A172 (cell line): Measurements from ENCODE around the gene KRTAP5-4. TPM values are rescaled to one million over a fixed set of nuclear protein-coding genes. Genes with fewer than 3 reads are reported as not detected.
"Not testable (repeated sequence)": the region's sequence is repeated elsewhere in the genome, so short reads cannot be mapped to it uniquely, and the experiment has no call there.

Source experiments
- DNase-seq: peaks from one replicate; pipeline ENCODE4 v3.0.0-alpha.2; 2015; ENCODE audit warnings: low spot score
- total RNA-seq: library from RNA; depleted of rRNA; stranded (reverse); fragments of >200 nt; shearing (Covaris generic); gene quantifications from 2 replicates; pipeline ENCODE4 v1.2.3, GENCODE V29; 2014

The KRTAP5-4 gene
- total RNA-seq, 1 experiment from 2014 or later, result not detected

DNA sequence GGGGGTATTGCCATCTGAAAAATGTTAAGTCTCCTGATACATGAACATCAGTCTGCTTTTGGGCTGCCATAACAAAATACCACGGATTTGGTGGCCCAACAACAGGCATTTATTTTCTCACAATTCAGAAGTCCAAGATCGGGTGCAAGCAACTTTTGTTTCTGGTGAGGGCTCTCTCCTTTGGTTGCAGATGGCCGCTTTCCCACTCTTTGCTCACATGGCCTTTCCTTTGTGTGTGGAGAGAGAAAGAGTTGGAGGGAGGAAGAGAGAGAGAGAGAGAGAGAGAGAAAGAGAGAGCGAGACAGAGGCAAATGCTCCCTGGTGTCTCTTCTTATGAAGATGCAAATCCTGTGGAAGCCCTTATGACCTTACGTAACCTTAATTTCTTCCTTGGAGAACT, 21.3 kb downstream of the KRTAP5-4 start:
- DNase-seq, result no peak

DNA sequence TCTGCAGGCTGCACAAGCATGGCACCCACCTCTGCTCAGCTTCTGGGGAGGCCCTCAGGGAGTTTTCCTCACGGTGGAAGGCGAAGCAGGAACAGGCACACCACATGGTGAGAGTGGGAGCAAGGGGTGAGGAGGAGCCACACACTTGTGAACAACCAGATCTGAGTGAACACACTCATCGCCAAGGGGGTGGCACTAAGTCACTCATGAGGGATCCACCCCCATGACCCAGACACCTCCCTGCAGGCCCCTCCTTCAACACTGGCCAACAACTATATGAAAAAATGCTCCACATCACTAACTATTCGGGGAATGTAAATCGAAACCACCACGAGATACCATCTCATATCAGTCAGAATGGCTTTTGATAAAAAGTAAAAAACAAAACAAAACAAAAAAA, 23.1 kb downstream of the KRTAP5-4 start:
- DNase-seq, result peak; percentile 33

DNA sequence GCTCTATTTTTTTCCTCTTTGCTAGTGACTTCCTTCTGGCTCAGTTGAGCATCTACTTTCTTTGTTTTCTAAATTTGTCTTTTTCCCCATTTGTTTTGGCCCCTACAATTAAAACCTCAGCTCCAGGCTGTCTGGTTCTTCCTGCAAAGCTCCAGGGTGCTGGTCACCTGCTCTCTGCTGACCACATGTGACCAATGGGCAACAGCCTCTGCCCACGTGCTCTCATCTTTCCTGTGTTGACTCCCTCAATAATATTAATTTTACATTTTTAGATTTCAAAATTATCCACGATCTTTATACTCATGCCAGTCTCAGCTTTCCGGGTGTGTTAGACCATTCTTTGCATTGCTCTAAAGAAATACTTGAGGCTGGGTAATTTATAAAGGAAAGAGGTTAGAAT, 23.5 kb downstream of the KRTAP5-4 start:
- DNase-seq, result not testable (repeated sequence)

DNA sequence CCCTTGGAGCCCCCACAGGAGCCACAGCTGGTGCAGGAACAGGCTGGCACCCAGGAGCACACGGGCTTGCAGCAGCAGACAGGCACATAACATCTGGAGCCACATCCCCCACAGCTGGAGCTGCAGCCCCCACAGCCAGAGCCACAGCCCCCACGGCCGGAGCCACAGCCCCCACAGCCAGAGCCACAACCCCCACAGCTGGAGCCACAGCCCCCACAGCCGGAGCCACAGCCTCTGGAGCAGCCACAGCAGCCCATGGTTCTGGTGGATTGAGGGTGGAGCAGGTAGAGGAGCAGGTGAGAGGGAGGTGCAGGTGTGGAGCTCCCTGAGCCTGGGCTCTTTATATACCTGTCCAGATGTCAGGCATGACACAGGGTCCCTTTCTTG, 24.0 kb downstream of the KRTAP5-4 start, which contains the start of gene KRTAP5-2:
Gene KRTAP5-2, minus strand, starts transcription at position 301 of the 387 bp plus-strand sequence. Its CDS starts 44 bp downstream, at position 257.
- no peak for DNase-seq

DNA sequence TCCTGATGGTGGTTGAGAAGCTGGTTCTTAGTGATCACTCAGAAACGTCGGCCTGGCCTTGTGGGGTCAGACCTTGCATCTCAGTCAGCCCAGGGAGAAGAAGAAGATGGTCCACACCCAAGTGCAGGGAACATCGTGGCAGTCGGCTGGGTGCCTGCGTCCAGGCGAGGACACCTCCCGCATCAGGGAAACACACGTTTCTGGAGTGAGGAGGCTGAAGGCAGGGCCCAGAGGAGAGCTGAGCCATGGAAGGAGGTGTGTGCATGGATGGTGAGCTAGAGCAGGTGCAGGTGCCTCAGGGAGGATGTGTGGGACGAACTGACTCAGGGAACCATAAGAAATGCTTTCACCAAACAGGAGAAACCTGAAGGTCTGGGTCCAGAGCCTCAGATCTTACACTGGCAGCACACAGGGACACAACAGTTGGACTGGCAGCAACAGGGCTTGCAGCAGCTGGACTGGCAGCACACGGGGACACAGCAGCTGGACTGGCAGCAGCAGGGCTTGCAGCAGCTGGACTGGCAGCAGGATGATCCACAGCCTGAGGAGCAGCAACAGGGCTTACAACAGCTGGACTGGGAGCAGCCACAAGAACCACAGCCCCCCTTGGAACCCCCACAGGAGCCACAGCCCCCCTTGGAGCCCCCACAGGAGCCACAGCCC, 24.5 kb downstream of the KRTAP5-4 start:
- no peak for DNase-seq

DNA sequence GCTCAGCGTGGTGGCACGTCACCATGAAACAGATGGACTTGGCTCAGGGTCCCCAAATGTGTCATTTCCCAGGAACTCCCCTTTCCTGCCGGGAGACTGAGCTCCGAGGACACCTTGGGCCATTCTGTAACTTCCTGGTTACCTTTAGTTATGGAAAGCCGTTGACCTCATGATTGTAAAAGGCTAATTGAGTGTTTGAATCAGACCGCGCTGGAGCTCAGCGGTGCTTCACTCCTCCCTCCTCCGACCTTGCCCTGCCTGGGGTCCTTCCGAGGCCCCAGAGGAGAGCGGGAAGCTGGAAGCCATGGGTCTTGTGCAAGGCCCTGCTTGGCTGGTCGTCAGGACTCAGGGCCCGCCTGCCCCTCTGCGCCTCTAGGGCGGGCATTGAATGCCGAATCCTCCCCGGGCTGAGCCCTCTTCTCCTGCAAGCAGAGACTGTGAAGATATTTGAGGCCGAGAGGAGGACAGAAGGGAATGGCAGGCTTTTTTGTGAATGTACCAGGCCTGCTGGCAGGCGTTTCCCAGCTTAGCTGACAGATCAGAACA, 25.3 kb downstream of the KRTAP5-4 start:
- DNase-seq, result not testable (repeated sequence)

DNA sequence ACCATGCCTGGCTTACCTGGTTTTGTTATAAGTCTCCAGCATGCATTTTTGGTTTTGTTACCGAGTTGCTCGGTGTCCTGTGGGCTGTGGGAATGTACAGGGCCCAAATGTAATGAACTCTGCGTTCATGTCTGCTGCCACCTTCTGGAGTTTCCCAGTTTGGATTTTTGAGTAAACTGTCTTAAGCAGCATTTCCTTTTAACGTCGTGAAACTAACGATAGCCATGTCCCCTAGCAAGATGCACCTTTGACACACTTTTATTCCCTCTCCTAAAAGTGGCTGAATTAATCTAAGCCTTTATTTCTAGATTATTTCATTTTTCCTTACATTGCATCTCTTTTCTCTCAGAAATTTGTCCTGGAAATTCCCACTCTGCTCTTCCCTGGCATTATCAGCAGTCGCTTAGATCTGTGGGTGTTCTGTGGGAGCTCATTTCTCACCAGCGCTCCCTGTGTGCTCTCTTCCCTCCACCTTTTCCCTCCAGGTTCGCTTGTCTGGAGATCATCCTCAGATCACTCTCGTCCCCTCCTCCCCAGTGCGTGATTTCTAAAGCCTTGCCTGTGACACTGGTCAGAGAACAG, 25.9 kb downstream of the KRTAP5-4 start:
- DNase-seq, result not testable (repeated sequence)

DNA sequence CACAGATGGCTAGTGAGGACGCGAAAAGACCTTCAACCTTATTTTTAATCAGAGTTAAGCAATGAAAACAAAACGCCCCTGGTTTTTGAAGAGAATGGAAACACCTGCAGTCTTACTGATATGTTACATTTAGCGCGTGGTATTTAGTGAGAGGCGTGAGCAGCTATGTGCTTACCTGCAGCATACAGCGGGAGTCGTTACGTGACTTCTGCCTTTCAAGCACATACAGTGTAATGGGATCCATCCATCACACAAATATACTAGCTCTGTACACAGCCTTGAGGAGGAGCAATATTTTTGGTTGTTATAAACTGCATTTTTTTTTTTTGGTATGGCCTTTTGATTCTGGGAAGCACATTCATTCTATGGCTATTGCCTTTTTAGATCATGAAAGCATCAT, 29.3 kb downstream of the KRTAP5-4 start:
- no peak for DNase-seq

DNA sequence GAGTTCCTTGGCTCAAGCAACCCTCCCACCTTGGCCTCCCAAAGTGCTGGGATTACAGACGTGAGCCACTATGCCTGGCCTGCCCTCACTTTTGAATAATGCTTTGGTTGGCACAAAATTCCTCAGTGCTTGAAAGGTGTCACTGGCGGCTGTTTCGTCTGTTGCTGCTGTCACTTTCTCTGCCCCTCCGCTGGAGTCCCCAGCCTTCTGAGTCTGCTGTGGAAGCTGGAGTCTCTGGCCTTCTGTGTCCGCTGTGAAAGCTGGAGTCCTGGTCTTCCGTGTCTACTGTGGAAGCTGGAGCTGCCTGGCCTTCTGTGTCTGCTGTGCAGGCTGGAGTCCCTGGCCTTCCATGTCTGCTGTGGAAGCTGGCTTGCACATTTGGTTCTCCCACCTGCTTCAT, 31.9 kb downstream of the KRTAP5-4 start:
- DNase-seq, result no peak

DNA sequence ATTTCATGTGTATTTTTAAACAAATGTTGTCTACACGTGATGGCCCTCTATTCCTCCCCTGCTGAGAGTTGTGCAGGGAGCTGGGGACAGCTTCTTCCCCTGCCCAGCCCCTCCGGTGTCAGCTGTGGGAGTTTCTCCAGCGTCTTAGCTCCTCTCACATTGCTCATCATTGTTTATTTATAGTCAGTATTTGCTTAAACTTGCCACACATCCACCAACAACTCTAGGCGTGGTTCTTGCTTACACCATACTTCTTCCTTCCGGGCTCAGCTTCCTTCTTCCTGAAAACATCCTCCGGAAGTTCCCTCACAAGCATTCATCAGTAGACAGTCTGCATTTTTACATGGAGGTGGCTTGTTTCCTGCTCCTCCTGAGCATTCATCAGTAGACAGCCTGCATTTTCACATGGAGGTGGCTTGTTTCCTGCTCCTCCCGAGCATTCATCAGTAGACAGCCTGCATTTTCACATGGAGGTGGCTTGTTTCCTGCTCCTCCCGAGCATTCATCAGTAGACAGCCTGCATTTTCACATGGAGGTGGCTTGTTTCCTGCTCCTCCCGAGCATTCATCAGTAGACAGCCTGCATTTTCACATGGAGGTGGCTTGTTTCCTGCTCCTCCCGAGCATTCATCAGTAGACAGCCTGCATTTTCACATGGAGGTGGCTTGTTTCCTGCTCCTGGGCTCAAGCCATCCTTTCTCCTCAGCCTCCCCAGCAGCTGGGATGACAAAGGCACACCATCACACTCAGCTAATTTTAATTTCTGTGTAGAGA, 32.6 kb downstream of the KRTAP5-4 start:
- peak; percentile 68 for DNase-seq

DNA sequence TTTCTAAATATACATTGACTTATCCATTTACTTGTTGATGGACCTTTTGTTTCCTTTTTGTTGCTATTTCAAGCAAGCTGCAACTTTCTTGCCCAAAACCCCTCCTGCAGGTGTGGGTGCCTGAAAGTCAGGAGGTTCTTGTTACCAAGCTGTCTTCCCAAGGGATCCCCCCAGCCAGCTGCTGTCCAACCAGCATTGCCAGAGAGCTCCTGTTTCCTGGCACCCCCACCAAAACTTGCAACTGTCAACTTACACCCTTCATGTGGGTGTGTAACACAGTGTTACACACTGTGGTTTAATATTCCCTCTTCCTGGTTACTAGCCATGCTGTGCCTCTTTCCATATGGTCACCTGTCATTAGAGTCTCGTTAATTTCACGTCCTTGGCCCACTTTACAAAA, 35.2 kb downstream of the KRTAP5-4 start:
- no peak for DNase-seq

DNA sequence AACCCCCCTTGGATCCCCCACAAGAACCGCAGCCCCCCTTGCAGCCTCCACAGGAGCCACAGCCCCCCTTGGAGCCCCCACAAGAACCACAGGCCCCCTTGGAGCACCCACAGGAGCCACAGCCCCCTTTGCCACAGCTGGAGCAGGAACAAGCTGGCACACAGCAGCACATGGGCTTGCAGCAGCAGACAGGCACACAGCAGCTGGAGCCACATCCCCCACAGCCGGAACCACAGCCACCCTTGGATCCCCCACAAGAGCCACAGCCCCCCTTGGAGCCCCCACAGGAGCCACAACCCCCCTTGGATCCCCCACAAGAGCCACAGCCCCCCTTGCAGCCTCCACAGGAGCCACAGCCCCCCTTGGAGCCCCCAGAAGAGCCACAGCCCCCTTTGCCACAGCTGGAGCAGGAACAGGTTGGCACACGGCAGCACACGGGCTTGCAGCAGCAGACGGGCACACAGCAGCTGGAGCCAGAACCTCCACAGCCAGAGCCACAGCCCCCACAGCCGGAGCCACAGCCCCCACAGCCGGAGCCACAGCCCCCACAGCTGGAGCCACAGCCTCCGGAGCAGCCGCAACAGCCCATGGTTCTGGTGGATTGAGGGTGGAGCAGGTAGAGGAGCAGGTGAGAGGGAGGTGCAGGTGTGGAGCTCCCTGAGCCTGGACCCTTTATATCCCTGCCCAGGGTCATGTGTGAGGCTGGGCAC, 37.1 kb downstream of the KRTAP5-4 start, which contains the start of gene KRTAP5-1:
Gene KRTAP5-1, minus strand, starts transcription at position 623 of the 710 bp plus-strand sequence. Its CDS starts 34 bp downstream, at position 589.
- not testable (repeated sequence) for DNase-seq

DNA sequence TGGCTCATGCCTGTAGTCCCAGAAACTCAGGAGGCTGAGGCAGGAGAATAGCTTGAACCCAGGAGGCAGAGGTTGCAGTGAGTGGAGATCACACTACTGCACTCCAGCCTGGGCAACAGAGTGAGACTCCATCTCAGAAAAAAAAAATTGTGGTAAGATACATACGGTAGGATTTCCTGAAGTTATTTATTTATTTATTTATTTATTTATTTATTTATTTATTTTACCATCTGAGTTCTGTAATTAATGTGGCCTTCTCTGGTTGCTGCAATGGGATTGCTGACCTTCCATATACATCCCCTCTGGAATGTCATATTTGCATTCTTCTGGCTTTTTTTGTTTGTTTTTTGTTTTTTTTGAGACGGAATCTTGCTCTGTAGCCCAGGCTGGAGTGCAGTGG, 39.0 kb downstream of the KRTAP5-4 start:
- DNase-seq, result not testable (repeated sequence)

DNA sequence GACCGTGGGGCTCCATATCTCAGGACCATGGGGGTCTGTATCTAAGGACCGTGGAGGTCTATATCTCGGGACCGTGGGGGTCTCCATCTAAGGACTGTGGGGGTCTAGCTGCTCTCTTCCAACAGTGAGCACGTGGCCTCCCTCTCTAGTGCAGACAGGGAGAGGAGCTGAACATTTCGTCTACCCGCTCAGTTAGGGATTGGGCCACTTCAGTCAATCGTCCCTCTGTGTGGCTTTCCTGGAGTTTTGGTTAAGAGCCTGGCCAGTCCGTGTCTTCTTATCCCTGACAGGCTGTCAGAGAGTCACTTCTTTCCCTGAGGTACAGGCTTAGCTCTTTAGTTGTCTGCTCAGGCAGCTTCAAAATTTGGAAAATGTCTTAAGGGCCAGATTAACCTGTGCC, 40.0 kb downstream of the KRTAP5-4 start:
- DNase-seq, result no peak

DNA sequence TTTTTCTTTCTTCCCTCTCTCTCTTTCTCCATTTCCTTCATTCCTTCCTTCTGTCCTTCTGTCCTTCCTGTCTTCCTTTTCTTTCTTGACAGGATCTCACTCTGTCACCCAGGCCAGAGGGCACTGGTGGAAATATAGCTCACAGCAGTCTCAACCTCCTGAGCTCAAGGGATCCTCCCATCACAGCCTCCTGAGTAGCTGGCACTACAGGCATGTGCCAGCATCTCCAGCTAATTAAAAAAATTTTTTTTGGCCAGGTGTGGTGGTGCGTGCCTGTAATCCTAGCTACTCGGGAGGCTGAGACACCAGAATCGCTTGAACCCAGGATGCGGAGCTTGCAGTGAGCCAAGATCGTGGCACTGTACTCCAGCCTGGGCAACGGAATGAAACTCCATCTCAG, 45.1 kb downstream of the KRTAP5-4 start:
- no peak for DNase-seq

DNA sequence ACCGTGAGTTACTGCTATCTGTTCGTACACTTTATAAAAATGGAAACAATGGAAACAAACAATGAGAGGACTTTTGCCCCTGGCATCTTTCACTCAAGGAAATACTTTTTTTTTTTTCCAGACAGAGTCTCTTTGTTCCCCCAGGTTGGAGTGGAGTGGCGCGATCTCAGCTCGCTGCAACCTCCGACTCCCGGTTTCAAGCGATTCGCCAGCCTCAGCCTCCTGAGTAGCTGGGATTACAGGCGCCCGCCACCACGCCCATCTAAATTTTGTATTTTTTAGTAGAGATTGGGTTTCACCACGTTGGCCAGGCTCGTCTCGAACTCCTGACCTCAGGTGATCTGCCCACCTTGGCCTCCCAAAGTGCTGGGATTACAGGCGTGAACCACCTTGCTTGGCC, 46.2 kb downstream of the KRTAP5-4 start:
- not testable (repeated sequence) for DNase-seq

DNA sequence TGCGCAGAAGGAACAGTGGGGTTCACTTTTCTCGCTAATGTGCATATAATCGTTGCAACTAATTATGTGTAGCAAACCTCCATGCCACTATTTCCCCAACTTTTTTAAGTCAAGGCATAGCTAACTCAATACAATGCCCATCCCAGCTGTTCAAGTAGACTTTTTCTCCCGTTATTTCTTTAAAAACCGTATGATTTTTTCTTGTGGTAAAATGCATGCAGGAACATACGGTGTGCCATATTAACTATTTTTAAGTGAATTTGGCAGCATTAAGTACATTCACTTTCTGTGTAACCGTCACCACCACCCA, 47.0 kb downstream of the KRTAP5-4 start:
- no peak for DNase-seq

DNA sequence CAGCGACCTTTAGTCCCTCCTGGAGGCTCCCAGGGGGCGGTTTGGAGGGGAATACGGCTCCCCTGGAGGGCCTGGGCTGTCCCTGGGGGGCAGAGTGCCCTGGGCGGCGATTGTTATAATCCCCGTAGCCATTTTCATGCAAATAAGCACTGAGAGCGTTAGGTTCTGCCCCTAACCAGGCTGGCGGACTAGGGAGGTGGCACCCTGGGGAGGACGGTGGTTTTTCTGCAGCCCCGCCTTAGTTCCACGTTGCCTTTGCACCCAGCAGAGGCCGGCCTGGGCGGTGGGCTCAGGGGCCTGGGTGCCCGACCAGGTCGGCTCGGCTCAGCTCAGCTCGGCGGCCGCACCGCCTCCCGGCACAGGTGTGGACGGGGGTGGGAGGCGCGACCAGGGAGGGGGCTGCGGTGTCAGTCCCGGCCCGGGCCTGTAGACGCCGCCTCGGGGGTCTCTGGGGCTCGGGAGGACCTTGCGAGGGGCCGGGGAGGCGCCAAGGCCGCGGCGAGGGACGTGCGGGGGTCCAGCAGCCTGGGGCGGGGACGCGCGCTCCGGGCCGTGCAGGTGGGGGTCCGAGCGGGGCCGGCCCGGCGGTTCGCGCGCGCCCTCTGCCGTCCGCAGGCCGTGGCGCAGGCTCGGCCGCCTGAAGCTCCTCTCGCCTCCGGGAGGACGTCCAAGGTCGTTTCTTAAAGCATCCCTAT, 47.6 kb downstream of the KRTAP5-4 start:
- peak; percentile 40 for DNase-seq

DNA sequence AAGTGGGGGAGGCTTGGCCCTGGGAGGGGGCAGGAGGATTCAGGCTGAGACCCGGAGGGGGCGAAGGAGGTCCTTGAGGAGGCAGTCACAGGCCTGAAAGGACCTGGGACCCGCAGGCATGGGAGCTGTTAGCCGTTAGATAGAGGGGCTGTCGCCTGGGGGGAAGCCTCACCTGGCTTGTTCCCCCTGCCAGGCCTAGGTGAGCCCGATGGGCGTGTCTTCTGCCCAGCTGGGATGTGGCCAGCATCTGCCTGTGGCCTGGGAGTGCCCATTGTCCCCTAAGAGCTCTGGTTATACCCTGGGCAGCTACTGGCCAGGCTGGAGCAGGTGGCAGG, 48.1 kb downstream of the KRTAP5-4 start:
- no peak for DNase-seq

DNA sequence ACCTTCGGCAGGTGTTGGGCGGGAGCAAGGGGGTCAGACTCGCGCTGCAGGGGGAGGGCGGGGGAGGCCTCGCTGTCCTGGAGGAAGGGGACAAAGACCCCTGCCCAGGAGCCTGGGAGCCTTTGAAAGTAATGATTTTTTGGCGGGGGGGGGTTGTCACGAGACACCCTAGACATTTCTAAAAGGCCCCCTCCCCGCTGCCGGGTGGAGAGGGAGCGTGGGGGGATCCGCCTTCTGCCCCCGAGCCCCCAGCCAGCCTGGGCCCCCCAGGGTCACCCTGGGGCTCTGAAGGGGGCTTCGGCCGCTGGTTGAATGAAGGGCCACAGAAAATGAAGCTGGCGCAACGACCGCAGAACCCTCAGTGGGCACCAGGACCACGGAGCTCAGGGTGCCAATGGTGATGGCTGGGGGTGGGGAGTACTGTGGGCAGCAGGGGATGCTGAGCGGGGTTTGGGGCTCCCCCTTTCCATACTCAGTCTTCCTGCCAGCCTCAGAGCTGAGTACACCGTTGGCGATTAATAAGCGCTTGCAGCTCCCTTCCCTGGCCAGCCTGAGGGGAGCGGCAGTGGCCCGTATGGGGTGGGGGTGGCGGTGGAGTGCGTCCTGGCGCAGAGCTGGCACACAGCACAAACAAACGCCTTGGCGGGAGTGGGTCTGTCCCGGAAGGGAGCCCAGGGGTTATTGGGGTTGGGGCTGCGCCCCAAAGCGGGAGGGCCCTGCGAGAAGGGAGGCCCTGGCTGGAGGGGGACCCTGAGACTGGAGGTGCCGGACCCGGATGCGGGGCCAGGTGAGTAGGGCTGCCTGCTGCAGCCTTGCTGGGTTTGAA, 48.6 kb downstream of the KRTAP5-4 start:
- no peak for DNase-seq
